K562 (cell line): ENCODE results near the gene PXN. TPM values are rescaled to one million over a fixed set of nuclear protein-coding genes. Genes with fewer than 3 reads are reported as not detected.

Experiments used
- ATAC-seq: fragments of 200-7000 bp; cut with Tn5 transposase; 3 replicates; pipeline ENCODE4 v1.9.1; 2020; ENCODE audit warnings: moderate library complexity
- BruUV-seq: library from RNA; stranded (reverse); fragments of 400-500 nt; replicated peaks from 2 replicates; lab custom pipeline; 2021; lab: Mats Ljungman, UMichigan
- CTCF ChIA-PET: fragments of 300-600 bp; formaldehyde crosslinking; extraction: SDS; loops from one replicate; lab custom pipeline; 2021; ENCODE audit warnings: low intra/inter-chr PET ratio; lab: Yijun Ruan, JAX
- POLR2A ChIA-PET: fragments of 300-600, 350-650 bp; sonication (Branson Sonifier 250); formaldehyde crosslinking; extraction: SDS; loops from one replicate; lab custom pipeline; 2021; ENCODE audit warnings: antibody characterized with exemption, inconsistent platforms; lab: Yijun Ruan, JAX
- DNase-seq, 4 experiments: peaks; one replicate each; pipeline versions ENCODE4 v3.0.0 to v3.0.0-alpha.2; 2011 to 2018; ENCODE audit warnings: low spot score in 3 of 4, mixed read lengths in 3 of 4; ENCODE audit errors: extremely low read depth in 1 of 4
- FAIRE-seq: peaks from 2 replicates; lab custom pipeline; 2011; peaks lifted over from hg19 to GRCh38; lab: Jason Lieb, UNC
- H2AFZ ChIP-seq: 2 replicates; pipeline ENCODE4 v1.6.0; 2011; ENCODE audit warnings: low read depth, low read length, control low read depth, inconsistent platforms
- H3K27ac ChIP-seq: fragments of 200-600 bp; 3 replicates; pipeline ENCODE4 v1.8.0; 2011; ENCODE audit warnings: low read depth, mild to moderate bottlenecking, control low read depth, inconsistent platforms, low read length, moderate library complexity, mixed read lengths; ENCODE audit errors: extremely low read depth
- H3K27me3 ChIP-seq, 2 experiments: fragments of 300-600 bp in 1 of 2; 2 replicates in 1 of 2; 3 replicates in 1 of 2; pipeline versions ENCODE4 v1.6.0 to v1.8.0; 2011; ENCODE audit warnings: inconsistent platforms in 2 of 2, low read length in 2 of 2, mild to moderate bottlenecking in 1 of 2, mixed read lengths in 1 of 2, moderate library complexity in 1 of 2; ENCODE audit not compliant: control insufficient read depth in 2 of 2, insufficient read depth in 2 of 2
- H3K36me3 ChIP-seq: fragments of 300-600 bp; 3 replicates; pipeline ENCODE4 v1.8.0; 2011; ENCODE audit warnings: mild to moderate bottlenecking, low read length, inconsistent platforms; ENCODE audit not compliant: control insufficient read depth, insufficient read depth
- H3K4me1 ChIP-seq, 2 experiments: fragments of 200-600 bp in 1 of 2; replicated peaks in 1 of 2; 2 replicates in 1 of 2; 3 replicates in 1 of 2; pipeline versions ENCODE4 v1.5.1 to v1.8.0; 2011; ENCODE audit warnings: inconsistent platforms in 2 of 2, low read length in 2 of 2, mild to moderate bottlenecking in 1 of 2, mixed read lengths in 1 of 2, moderate library complexity in 1 of 2; ENCODE audit not compliant: control insufficient read depth in 2 of 2, insufficient read depth in 2 of 2
- H3K4me2 ChIP-seq: 2 replicates; pipeline ENCODE4 v1.6.1; 2011; ENCODE audit warnings: low read length, control low read depth, inconsistent platforms, mixed read lengths; ENCODE audit not compliant: insufficient read depth
- H3K4me3 ChIP-seq: fragments of 200-600 bp; sonication (generic), shearing (Covaris generic); 2 replicates; pipeline ENCODE4 v1.5.1; 2016; ENCODE audit warnings: control low read depth, inconsistent platforms
- H3K79me2 ChIP-seq: fragments of 200-600 bp; 3 replicates; pipeline ENCODE4 v1.8.0; 2011; ENCODE audit warnings: low read length, inconsistent platforms; ENCODE audit not compliant: control insufficient read depth, insufficient read depth
- H3K9ac ChIP-seq, 2 experiments: 2 replicates each; pipeline versions ENCODE4 v1.6.0 to v1.6.1; 2011; ENCODE audit warnings: low read depth in 2 of 2, low read length in 2 of 2, control low read depth in 1 of 2, inconsistent platforms in 1 of 2, mild to moderate bottlenecking in 1 of 2, mixed read lengths in 1 of 2; ENCODE audit not compliant: insufficient read depth in 1 of 2
- H3K9me1 ChIP-seq: one replicate; pipeline ENCODE4 v1.6.0; 2011; ENCODE audit warnings: inconsistent platforms, mild to moderate bottlenecking, low read length, moderate library complexity; ENCODE audit not compliant: control insufficient read depth, insufficient read depth
- H3K9me3 ChIP-seq: replicated peaks from 2 replicates; pipeline ENCODE4 v1.5.1; 2011; ENCODE audit warnings: low read depth, low read length, inconsistent platforms; ENCODE audit not compliant: control insufficient read depth, insufficient read depth
- H4K20me1 ChIP-seq: replicated peaks from 2 replicates; pipeline ENCODE4 v1.6.1; 2011; ENCODE audit warnings: low read length, inconsistent platforms, mixed read lengths; ENCODE audit not compliant: control insufficient read depth, insufficient read depth
- CCNT2 ChIP-seq: IDR thresholded peaks from 2 replicates; pipeline ENCODE4 v1.6.1; 2011; ENCODE audit warnings: borderline replicate concordance, low read depth, mild to moderate bottlenecking, moderate library complexity, mixed read lengths, low read length; ENCODE audit not compliant: insufficient read length; ENCODE audit errors: extremely low read depth
- CREB3L1 ChIP-seq: fragments of 450-650 bp; IDR thresholded peaks from 2 replicates; pipeline ENCODE4 v1.6.1; 2014; ENCODE audit warnings: low read depth, mild to moderate bottlenecking, moderate library complexity, borderline replicate concordance
- NR2C2 ChIP-seq, 2 experiments: fragments of 200-800 bp in 1 of 2; sonication (Bioruptor generic) in 1 of 2; sonication (generic) in 1 of 2; formaldehyde crosslinking in 1 of 2; IDR thresholded peaks; 2 replicates each; pipeline versions ENCODE4 v1.6.1 to v1.8.0; 2016 to 2022; ENCODE audit warnings: mild to moderate bottlenecking in 1 of 2, missing compliant biosample characterization in 1 of 2, missing genetic modification characterization in 1 of 2, missing genetic modification reagents in 1 of 2
- POLR2G ChIP-seq: fragments of 200-400 bp; formaldehyde crosslinking; IDR thresholded peaks from 2 replicates; pipeline ENCODE4 v1.6.1; 2017; ENCODE audit warnings: low read depth, mild to moderate bottlenecking, antibody characterized with exemption, low read length, moderate library complexity
- PRPF4 ChIP-seq: fragments of 200-400 bp; formaldehyde crosslinking; IDR thresholded peaks from one replicate; pipeline ENCODE4 v1.6.1; 2017; ENCODE audit warnings: low read length, low read depth, mild to moderate bottlenecking; ENCODE audit not compliant: insufficient read depth, poor library complexity, severe bottlenecking
- RBM15 ChIP-seq: fragments of 200-400 bp; formaldehyde crosslinking; IDR thresholded peaks from 2 replicates; pipeline ENCODE4 v1.6.1; 2018; ENCODE audit warnings: mild to moderate bottlenecking, low read length, moderate library complexity; ENCODE audit not compliant: insufficient read depth
- THAP12 ChIP-seq: fragments of 250-450 bp; sonication (Bioruptor Pico); IDR thresholded peaks from 2 replicates; pipeline ENCODE4 v1.9.0; 2021; ENCODE audit warnings: mild to moderate bottlenecking, inconsistent platforms
- ZNF512 ChIP-seq: IDR thresholded peaks from 2 replicates; pipeline ENCODE4 v1.6.1; 2016; ENCODE audit warnings: missing genetic modification characterization, missing compliant biosample characterization
- ZNF586 ChIP-seq: fragments of 450-650 bp; formaldehyde crosslinking; conservative IDR thresholded peaks from 2 replicates; pipeline ENCODE4 v1.4.0; 2020; ENCODE audit warnings: mild to moderate bottlenecking, moderate library complexity
- WGBS: fragments of 100-300 bp; shearing (Covaris generic); methylation state at CpG from one replicate; pipeline ENCODE4 v1.1.6; 2016; ENCODE audit warnings: low coverage, mixed read lengths; ENCODE audit not compliant: insufficient coverage; ENCODE audit errors: missing lambda C conversion rate; 5-methylcytosine and 5-hydroxymethylcytosine counted together
- in situ Hi-C: fragments of 300-500 bp; cut with MboI; formaldehyde crosslinking; loops from 4 replicates; pipeline ENCODE4 v1.15.0; 2018; ENCODE audit warnings: inconsistent platforms, mixed read lengths
- intact Hi-C: fragments of 100-400 bp; cut with micrococcal nuclease; formaldehyde crosslinking; loops from 2 replicates; pipeline ENCODE4 v1.14.2; 2022
- polyA plus RNA-seq, 8 experiments: library from polyadenylated mRNA; depleted of rRNA in 4 of 8; stranded (reverse) in 5 of 8; unstranded in 3 of 8; fragments of >200 nt; fragmentation: Nextera tagmentation in 2 of 8; fragmentation: Illumina TruSeq in 1 of 8; extraction: Ambion mirVana in 2 of 8; extraction: Trizol in 1 of 8; gene quantifications; 2 replicates each; pipeline versions ENCODE4 v1.2.1 to v1.2.3, GENCODE V29; 2011 to 2014; ENCODE audit warnings: inconsistent platforms in 1 of 8, missing spikeins in 1 of 8
- total RNA-seq, 7 experiments: library from RNA; depleted of rRNA in 6 of 7; stranded (reverse); fragments of >200 nt in 6 of 7; fragmentation: Illumina TruSeq in 2 of 7; extraction: Trizol in 2 of 7; gene quantifications; 2 replicates each; pipeline versions ENCODE4 v1.2.1 to v1.2.3, GENCODE V29; 2011 to 2021; ENCODE audit warnings: low replicate concordance in 1 of 7

Gene PXN
- total and polyA plus RNA-seq, 9 of the 15 experiments (the other 6 are each of a cell fraction or from before 2014, with no cell fraction given), result 4.0 to 74.1 (median 18.6) TPM

GRCh38 chr12:120214626-120215356, 50.7 kb downstream of the PXN start:
- no peak overlapping the region for H3K4me2 ChIP-seq
- no peak for FAIRE-seq
- WGBS, result 87% methylated on average over 26 of the region's 34 CpGs
- no peaks in the 10 kb centered on the region for H3K79me2 ChIP-seq
- H4K20me1 ChIP-seq, result no peaks in the 10 kb centered on the region
- intact Hi-C loops, result no loop called here
- H3K27ac ChIP-seq, result no peak overlapping the region
- H3K4me3 ChIP-seq, result no peak overlapping the region
- H2AFZ ChIP-seq, result no peak overlapping the region
- ChIA-PET POLR2A (interaction anchor here (1.0 to 1.7 kb wide), 3 partner anchors 14 to 77 kb away, joined by 3 to 6 read pairs (median 4); partner anchors contain the start of genes RNU4-2 and RPLP0), CTCF (no interaction called here)
- no peaks in the 10 kb centered on the region for H3K9me1 ChIP-seq
- no peaks in the 10 kb centered on the region for H3K27me3 ChIP-seq
- H3K9me3 ChIP-seq, result no peaks in the 10 kb centered on the region
- peaks cover 69% of the 10 kb centered on the region; the same call in 2 of the 3 replicates for H3K36me3 ChIP-seq
- TF ChIP-seq CREB3L1, result no peak
- no peak for TF ChIP-seq THAP12
- no peak for TF ChIP-seq NR2C2 (CRISPR knock-in tag; IDR thresholded peaks at IDR 0.05)
- no peak for TF ChIP-seq NR2C2 (tag; IDR thresholded peaks at IDR 0.05)
- peak; percentile 7 for TF ChIP-seq CCNT2
- TF ChIP-seq POLR2G, result peak; percentile 60
- TF ChIP-seq PRPF4, result no peak
- TF ChIP-seq ZNF586 (CRISPR knock-in tag), result no peak
- TF ChIP-seq RBM15, result no peak
- TF ChIP-seq ZNF512 (tag), result no peak
- in situ Hi-C loops, result no loop called here
- H3K4me1 ChIP-seq, result peaks cover 0 to 43% of the 10 kb centered on the region in 2 experiments; a peak in 2 of 5 replicates
- ATAC-seq, result no peak
- no peak for DNase-seq
- peak overlapping the region in 1 of 2 experiments; percentile 35; a peak in 1 of 4 replicates for H3K9ac ChIP-seq
- no TSS peak for BruUV-seq
